T-helper 2 cell treated with Interferon-gamma antibody and Interleukin-4, amounts not matched to agents 100 ng/mL and 5 ng/mL, for 36 hours (primary cell): ENCODE measurements around the gene PDLIM1. TPM values are rescaled to one million over a fixed set of nuclear protein-coding genes. Genes with fewer than 3 reads are reported as not detected.
"Not testable (repeated sequence)": the region's sequence is repeated elsewhere in the genome, so short reads cannot be mapped to it uniquely, and the experiment has no call there.

ENCODE experiments used
- intact Hi-C: fragments of 100-400 bp; cut with micrococcal nuclease; formaldehyde crosslinking; loops from one replicate; pipeline ENCODE4 v1.15.1; 2023
- total RNA-seq: library from RNA; stranded (reverse); gene quantifications from 2 replicates; pipeline ENCODE4 v1.2.3, GENCODE V29; 2022

The PDLIM1 gene
- total RNA-seq, 1 donor from 2014 or later: 42.4 TPM

DNA sequence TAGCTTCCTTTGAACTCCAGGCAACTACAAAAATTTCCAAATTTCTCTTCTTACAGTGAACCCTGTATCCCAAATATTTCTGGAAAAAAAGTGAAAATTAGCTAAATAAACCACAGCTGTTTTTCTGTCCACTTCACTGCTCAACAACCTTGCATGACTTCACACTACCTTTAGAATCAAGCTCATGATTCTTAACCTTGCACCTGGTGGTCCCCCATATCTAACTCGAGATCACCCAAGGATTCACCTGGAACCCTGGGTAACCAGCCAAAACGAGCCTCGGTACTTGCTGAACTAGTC lies 47.5 kb downstream of the PDLIM1 start:
- intact Hi-C loops: loop anchor here (1.0 to 5.0 kb wide), 3 partner anchors 60 to 611 kb away; no protein-coding TSS in a partner anchor

DNA sequence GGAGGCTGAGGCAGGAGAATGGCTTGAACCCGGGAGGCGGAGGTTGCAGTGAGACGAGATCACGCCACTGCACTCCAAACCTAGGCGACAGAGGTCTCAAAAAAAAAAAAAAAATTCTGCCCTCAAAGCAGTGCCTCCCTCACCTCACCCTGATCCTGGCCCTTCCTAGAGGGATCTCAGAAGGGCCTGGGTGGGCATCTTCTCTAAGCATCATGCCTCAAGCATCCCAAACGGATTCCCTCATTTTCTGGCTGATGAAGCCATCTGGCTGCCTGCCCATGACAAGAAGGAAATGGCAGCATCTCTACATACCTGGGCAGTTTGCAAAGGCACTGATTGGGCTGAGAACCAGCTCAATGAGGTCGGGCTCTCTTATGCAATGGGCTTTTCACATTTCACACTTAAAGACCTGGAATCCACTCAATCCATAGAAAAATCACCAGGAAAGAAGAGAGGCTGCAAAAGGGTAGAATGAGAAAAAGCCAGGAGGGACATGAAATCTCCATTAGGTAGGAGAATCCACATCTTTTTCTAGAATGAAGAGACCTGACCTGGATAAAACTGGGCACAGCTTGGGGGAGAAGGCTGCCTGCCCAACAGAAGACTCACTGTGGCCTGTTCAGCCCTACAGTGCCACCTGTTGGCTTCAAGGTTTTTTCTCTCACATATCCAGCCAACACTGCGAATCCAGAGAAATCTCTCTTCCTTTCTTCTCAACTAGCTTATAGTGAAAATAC lies 48.1 kb downstream of the PDLIM1 start:
- intact Hi-C loops: loop anchor here (1.0 to 5.0 kb wide), 3 partner anchors 59 to 610 kb away; no protein-coding TSS in a partner anchor

DNA sequence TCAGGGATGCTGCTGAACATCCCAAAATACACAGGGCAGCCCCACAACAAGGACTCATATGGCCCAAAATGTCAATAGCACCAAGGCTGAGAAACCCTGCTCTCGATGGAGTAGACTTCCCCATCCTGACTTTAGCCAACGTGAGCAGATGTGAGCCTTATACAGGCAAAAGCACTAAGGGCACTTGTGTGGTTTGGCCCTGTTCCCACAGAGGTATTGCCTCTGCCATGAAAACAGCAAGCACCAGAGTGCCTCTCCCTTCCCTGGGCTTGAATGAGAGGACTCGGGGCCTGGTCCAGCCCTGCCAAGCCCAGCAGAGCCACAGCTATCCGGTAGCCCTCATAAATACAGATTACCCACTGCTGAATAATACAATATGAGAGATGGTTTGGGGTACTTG lies 49.3 kb downstream of the PDLIM1 start:
- intact Hi-C loops: loop anchor here (5.0 kb wide), 1 partner anchor 609 kb away; no protein-coding TSS in a partner anchor

DNA sequence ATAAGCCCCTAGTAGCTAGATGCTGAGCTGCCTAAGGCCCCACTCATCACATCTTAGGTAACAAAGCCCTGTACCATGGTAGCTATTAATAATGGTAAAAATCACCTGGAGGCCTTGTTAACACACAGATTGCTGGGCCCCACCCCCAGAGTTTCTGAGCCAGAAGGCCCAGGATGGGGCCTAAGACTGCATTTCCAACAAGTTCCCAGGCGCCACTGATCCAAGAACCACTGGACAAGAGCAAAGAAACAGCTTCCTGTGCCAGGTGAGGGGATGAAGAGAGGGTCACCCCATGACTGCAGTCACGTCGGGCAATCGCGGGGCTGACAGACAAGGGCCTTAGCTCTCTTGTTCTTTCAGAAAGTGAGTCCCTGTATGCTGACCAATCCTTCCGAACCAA lies 50.0 kb downstream of the PDLIM1 start:
- intact Hi-C loops: loop anchor here (5.0 kb wide), 1 partner anchor 609 kb away; no protein-coding TSS in a partner anchor

DNA sequence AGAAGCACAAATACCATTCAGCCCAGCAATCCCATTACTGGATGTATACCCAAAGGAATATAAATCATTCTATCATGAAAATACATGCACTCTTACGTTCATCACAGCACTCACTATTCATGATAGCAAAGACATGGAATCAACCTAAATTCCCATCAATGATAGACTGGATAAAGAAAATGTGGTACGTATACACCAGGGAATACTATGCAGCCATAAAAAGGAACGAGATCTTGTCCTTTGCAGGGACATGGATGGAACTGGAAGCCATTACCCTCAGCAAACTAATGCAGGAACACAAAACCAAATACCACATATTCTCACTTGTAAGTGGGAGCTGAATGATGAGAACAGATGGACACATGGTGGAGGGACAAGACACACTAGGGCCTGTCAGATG lies 50.7 kb downstream of the PDLIM1 start:
- intact Hi-C loops: loop anchor here (5.0 kb wide), 1 partner anchor 608 kb away; no protein-coding TSS in a partner anchor

DNA sequence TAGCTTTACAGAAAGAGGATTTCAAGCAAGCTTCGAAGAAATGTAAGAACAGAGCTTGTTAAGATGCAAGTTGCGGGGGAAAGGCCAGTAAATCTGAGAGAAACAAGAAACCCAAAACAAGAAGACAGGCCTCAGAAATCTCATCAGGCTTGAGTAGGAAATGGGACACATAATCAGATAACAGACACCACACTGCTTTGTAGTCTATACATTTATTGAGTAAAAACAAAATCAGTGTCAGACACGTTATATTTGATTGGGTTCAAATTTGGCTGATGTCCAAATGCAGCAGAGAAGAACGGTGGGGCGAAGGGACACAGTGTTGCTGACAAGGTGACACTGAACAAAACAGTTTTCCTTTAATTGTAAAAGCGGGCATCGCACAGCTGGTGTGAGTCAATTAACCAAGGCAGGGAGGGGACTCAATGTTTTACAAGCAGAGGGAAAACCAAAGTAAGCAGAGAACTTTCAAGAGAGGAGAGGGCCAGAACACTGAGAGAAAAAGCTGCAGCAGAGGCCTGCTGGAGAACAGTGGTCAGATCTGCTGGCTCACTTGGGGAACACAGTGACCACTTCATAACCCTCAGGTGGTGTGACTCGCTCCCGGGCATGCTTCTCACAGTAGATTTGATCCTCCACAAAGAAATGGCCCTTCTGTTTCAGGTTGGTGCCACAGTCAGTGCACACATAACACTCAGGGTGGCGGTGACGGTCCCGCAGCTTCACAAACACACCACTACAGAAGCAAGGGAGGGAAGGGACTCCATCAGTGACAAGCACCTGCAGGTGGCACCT lies 53.2 kb downstream of the PDLIM1 start:
- intact Hi-C loops: loop anchor here (2.0 kb wide), 1 partner anchor 57 kb away; no protein-coding TSS in a partner anchor

DNA sequence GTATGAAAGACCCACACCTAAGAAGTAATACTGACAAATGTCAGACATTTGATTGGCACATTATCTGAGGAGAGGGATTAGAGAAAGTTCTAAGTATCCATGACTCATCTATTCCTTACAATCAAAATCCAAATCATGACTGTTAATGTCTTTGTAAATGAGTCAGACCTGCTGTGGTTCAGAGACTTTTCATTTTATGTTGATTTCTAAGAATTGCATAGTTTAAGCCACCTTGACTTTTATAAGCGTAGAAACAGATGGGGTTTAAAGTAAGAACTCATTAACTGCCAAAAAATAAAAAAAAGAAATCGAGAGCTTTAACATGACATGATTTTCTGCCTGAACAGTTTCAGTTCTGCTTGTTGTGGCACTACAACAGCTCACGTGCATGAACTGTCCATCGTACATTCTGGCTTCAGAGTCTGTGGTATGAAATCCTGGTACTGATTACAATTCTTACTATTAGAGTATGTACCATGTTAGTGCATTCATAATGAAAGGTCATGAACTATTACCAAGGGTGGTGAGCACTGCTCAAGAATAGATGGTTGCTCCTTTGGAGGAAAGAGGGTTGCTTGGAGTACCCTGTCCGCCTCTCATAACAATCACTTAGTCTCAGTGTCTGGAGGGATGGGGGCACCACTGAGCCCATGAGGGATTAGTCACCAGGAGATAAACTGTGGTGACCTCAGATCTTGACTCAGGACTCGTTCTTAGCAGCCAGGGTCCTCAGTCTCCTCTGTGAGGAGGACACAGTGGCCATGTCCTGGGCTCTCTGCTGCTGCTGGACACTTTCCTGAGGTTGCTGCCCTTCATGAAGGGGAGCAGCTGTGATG lies 54.5 kb downstream of the PDLIM1 start:
- intact Hi-C loops: loop anchor here (1.0 to 2.0 kb wide), 2 partner anchors 9 to 59 kb away; no protein-coding TSS in a partner anchor

DNA sequence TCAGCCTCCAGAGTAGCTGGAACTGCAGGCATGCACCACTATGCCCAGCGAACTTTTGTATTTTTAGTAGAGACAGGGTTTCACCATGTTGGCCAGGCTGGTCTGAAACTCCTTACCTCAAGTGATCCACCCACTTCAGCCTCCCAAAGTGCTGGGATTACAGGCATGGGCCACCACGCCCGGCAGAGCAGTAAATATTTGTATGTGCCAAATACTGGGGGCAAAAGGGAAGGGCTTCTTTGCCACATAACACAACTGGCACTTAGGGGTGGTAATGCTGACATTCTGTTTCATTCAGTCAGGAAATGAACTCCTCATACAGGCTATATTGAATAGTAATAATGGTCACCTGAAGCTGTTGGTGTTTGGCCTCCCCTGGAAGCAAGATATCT lies 55.1 kb downstream of the PDLIM1 start:
- intact Hi-C loops: loop anchor here (1.0 to 2.0 kb wide), 2 partner anchors 10 to 59 kb away; no protein-coding TSS in a partner anchor

DNA sequence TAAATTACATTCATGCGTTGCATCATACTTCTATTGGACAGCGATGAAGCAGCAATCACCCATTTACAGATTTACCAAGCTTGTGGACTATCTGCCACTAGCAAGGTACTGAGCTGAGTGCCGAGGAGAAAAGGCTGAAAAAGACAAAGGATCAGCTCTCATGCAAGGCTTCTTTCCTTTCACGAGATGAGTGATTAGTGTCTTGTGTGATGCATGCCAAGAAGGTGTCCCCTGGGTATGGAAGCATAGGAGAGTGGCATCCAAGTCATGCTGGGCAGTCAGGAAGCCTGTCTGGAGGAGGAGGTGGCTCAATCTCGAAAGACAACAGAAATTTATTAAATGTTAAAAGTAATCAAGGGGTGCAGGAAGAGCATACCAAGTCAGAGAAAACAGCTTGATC lies 55.9 kb downstream of the PDLIM1 start:
- intact Hi-C loops: no loop called here

DNA sequence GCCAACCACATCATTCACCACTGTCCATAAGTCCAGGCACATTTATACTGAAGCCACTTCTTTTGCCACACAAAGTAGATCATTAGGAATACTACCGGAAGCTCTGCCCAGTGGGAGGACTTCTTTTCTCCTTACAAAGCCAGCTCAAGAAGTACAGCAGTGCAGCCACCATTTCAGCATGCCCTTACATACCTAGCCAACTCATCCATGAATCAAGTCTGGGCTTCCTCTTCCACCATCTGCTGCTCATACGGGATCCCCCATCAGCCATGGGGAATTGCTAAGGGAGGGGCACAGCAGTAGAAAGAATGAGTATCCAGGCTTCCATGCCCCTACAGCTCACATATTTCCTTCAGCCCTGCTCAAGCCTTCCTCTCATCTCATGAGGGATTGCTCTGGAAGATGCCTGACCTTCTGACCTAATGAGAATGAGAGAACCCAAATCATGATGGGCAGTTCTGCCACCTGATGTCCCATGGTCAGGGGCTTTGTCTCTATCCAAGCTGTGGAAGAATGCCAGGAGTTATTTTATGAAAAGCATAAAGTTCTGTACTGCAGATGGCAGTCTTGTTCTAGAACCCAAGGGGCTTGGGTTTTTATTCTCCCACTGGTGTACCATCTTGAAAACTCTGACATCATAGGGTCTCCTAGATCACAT lies 57.3 kb downstream of the PDLIM1 start:
- intact Hi-C loops: no loop called here

DNA sequence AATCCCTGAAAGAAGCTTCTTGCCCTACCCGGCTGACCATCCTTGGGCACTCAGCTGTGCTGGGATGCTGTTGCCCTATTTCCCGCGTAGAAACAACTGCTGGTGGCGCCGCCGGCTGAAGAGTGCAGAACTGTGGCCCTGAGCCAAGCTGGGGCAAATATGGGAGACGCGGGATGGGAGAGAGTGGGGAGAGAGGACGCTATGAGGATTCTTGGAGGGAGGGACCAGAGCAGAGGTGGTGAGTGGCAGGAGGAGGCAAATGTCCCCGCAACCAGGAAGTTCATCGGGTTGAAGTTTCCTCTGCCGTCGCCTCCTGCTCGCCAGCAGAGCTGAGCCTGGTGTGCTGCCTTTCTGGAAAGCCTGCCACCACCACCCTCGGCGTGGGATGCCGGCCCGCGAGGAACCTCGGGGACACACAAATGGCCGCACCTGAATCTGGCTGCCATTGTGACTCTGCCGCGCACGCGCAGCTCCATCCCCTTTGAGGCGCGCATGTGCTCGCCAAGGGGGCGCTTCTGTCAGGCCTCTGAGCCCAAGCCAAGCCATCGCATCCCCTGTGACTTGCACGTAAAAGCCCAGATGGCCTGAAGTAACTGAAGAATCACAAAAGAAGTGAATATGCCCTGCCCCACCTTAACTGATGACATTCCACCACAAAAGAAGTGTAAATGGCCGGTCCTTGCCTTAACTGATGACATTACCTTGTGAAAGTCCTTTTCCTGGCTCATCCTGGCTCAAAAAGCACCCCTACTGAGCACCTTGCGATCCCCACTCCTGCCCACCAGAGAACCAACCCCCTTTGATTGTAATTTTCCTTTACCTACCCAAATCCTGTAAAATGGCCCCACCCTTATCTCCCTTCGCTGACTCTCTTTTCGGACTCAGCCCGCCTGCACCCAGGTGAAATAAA lies 59.9 kb downstream of the PDLIM1 start:
- intact Hi-C loops: not testable (repeated sequence)

DNA sequence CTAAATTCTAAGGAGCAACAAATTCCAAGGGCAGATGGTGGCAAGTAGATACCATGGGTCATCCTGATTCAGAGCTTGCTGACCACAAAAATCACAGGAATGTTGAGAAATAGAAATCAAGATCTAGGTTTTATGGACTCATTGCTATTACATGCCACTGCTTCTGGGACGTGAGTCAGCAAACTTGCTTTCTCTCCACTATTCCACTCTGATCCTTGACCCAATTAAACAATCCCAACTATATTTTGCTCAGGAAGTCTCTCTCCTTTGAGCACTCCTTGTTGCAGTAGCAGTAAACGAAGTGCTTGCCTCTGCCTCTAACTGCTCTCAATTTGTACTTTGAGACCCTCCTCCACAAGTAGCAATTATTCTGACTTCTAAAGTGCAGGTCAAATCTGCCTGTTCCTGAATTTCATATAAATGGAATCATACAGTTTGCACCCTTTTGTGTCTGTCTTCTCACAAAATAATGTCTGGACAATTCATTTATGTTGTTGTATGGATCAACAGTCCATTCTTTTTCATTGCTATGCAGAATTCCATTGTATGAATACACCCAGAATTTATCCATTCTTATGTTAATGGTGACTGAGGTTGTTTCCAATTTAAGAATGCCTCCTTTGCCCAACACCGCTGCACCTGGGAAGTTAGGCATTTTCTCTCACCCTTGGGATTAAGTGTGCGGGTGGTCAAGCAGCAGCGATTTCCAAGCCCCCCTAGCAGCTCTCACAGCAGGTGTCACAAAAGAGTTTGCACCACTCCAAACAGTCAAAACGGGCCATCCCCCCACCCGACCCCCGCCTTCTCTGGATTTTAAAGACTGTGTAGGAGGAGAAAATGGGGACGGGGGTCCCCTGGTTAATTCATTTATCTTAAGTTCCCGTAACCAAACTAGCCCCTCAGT lies 60.8 kb downstream of the PDLIM1 start:
- intact Hi-C loops: no loop called here

DNA sequence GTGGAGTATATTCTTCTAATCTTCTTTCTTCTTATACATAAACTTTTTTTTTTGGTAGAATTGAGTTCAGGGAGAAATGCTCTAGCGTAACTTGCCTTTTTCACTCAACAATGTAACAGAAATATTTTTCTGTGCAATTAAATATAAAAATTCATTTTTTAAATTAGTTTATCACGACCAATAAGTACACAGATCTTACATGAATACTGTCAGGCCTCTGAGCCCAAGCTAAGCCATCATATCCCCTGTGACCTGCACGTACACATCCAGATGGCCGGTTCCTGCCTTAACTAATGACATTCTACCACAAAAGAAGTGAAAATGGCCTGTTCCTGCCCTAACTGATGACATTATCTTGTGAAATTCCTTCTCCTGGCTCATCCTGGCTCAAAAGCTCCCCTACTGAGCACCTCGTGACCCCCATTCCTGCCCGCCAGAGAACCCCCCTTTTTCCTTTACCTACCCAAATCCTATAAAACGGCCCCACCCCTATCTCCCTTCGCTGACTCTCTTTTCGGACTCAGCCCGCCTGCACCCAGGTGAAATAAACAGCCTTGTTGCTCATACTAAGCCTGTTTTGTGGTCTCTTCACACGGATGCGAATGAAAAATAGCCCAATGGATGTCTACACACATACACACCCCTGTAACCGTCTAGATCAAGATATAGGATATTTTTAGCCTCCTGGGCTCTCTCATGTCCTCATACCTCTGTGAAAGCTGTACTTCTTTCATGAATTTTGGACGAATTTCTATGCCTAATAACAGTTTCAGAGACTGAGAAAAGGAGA lies 61.7 kb downstream of the PDLIM1 start:
- intact Hi-C loops: not testable (repeated sequence)

DNA sequence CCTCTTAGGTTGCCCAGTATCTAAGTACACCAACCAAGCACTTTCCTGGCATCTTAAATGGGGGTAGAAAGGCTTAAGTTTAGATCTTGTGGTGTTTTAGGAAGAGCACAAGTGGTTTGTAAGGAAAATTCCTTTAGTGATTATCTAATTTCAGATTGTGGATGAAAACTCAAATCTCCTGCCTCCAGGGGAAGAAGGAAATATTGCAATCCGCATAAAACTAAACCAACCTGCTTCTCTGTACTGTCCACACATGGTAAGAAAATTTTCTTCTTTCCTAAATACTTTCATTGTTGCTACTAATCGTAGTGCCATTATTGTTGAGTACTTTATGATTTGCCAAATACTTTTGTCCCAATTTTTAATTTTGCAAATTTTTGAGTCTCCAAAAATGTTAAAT lies 65.7 kb downstream of the PDLIM1 start:
- intact Hi-C loops: no loop called here

DNA sequence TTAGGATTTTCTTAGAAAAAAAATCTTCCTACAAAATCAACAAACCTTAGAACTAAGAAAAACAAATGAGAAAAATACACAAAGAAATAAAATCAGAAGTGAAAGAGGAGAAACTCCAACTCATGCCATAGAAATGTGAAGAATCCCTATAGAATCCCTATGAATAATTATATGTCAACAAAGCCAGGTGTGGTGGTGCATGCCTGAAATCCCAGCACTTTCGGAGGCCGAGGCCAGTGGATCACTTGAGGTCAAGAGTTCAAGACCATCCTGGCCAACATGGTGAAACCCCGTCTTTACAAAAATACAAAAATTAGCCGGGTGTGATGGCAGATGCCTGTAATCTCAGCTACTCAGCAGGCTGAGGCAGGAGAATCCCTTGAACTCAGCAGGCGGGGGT lies 69.7 kb downstream of the PDLIM1 start:
- intact Hi-C loops: no loop called here

DNA sequence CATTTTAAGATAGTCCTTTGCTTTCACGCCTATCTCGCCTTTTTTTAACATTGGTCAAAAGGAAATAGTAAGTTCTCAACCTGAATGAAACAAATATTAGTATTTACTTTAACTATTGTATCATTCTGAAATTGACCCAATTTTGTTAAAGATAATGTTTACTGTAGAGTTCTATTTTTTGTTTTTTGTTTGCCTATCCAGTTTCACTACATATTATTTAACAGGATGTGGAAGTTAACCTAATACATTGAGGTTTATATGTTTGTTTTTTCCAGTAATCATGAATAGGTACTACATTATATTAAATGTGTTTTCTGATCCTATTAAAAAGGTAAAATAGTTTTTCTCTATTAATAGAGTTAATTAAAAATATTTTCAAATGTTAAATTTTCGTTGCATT lies 70.3 kb downstream of the PDLIM1 start:
- intact Hi-C loops: no loop called here

DNA sequence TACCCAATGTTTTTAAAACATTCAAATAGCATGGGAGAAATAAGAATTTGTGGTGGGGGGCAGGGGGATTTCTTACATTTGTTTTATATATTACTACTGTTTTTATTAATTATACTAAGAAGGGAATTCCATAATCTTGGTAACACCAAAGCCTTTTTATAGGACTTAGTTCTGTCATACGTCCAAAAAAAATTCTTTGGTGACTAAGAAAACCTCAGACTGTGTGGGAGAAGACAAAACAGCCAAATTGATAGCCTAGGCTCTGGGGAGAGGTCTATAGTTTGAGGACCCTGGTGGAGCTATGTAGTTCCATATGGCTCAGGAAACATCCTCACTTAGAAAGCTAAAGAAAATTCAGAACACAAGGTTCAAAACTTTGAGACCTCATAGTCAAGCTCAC lies 73.3 kb downstream of the PDLIM1 start:
- intact Hi-C loops: no loop called here

DNA sequence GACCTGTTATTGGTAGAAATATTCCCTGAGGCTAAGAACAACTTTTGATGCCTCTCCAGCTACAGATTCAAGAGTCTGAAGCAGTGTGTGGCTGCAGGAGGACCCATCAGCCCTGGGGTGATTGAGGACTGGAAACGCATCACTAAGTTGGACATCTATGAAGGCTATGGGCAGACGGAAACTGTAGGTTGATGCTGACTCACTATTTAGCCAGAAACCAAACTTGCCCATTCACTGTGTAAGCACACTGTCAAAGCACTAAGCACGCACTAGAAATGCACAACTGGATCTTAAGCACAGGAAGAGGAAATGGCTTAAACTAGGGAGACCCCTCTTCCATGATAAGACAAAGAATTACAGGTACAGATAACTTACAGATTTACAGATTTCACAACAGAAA lies 76.0 kb downstream of the PDLIM1 start:
- intact Hi-C loops: no loop called here
